Endothelial cell of umbilical vein (primary cell): ENCODE data around the gene ENTPD1. TPM values are rescaled to one million over a fixed set of nuclear protein-coding genes. Genes with fewer than 3 reads are reported as not detected.

Source experiments
- BruUV-seq: library from RNA; stranded (reverse); fragments of 400-500 nt; replicated peaks from 2 replicates; lab custom pipeline; 2021; lab: Mats Ljungman, UMichigan
- CTCF ChIA-PET: fragments of 300-600, 350-600 bp; sonication (Branson Sonifier 250); formaldehyde crosslinking; loops from one replicate; lab custom pipeline; 2021; ENCODE audit warnings: antibody characterized with exemption, inconsistent platforms; lab: Charles Lee
- POLR2A ChIA-PET: fragments of 300-600, 350-600 bp; sonication (Branson Sonifier 250); formaldehyde crosslinking; loops from one replicate; lab custom pipeline; 2021; ENCODE audit warnings: antibody characterized with exemption, inconsistent platforms; lab: Charles Lee
- DNase-seq: peaks from one replicate; pipeline ENCODE4 v3.0.0-alpha.2; 2011; ENCODE audit warnings: low read depth, low spot score
- FAIRE-seq: peaks from 2 replicates; lab custom pipeline; 2011; peaks lifted over from hg19 to GRCh38; lab: Jason Lieb, UNC
- H2AFZ ChIP-seq: 2 replicates; pipeline ENCODE4 v1.6.0; 2012; ENCODE audit warnings: low read depth, low read length, control low read depth, inconsistent platforms
- H3K27ac ChIP-seq: 2 replicates; pipeline ENCODE4 v1.5.1; 2011; ENCODE audit warnings: low read depth, mild to moderate bottlenecking, control low read depth, low read length, moderate library complexity; ENCODE audit not compliant: insufficient read depth
- H3K27me3 ChIP-seq, 2 experiments: 2 replicates each; pipeline versions ENCODE4 v1.6.0 to v1.6.1; 2011; ENCODE audit warnings: low read length in 2 of 2, mixed read lengths in 1 of 2; ENCODE audit not compliant: control insufficient read depth in 2 of 2, insufficient read depth in 2 of 2
- H3K36me3 ChIP-seq, 2 experiments: 2 replicates in 1 of 2; 3 replicates in 1 of 2; pipeline ENCODE4 v1.5.1; 2011; ENCODE audit warnings: low read length in 2 of 2, mild to moderate bottlenecking in 1 of 2, moderate library complexity in 1 of 2; ENCODE audit not compliant: control insufficient read depth in 2 of 2, insufficient read depth in 2 of 2; ENCODE audit errors: extremely low read depth in 1 of 2
- H3K4me1 ChIP-seq: 3 replicates; pipeline ENCODE4 v1.5.1; 2011; ENCODE audit warnings: mild to moderate bottlenecking, low read length; ENCODE audit not compliant: control insufficient read depth, insufficient read depth; ENCODE audit errors: extremely low read depth
- H3K4me2 ChIP-seq: 2 replicates; pipeline ENCODE4 v1.6.1; 2011; ENCODE audit warnings: low read length, control low read depth, mixed read lengths; ENCODE audit not compliant: insufficient read depth
- H3K4me3 ChIP-seq, 3 experiments: fragments of 200-600 bp in 1 of 3; sonication (generic), shearing (Covaris generic) in 1 of 3; replicated peaks in 1 of 3; 2 replicates each; pipeline ENCODE4 v1.5.1; 2011 to 2016; ENCODE audit warnings: control low read depth in 3 of 3, low read length in 3 of 3, mild to moderate bottlenecking in 2 of 3, inconsistent platforms in 1 of 3, low read depth in 1 of 3, moderate library complexity in 1 of 3; ENCODE audit not compliant: insufficient read depth in 1 of 3
- H3K79me2 ChIP-seq: 2 replicates; pipeline ENCODE4 v1.6.0; 2012; ENCODE audit warnings: low read length, inconsistent platforms; ENCODE audit not compliant: control insufficient read depth, insufficient read depth
- H3K9ac ChIP-seq: replicated peaks from 2 replicates; pipeline ENCODE3; 2011; ENCODE audit warnings: low read length, control low read depth; ENCODE audit not compliant: insufficient read depth; ENCODE audit errors: extremely low read depth
- H3K9me1 ChIP-seq: replicated peaks from 3 replicates; pipeline ENCODE4 v1.6.0; 2011; ENCODE audit warnings: mild to moderate bottlenecking, low read length; ENCODE audit not compliant: control insufficient read depth, insufficient read depth; ENCODE audit errors: extremely low read depth
- H3K9me3 ChIP-seq: replicated peaks from 2 replicates; pipeline ENCODE4 v1.5.1; 2012; ENCODE audit warnings: low read length, inconsistent platforms; ENCODE audit not compliant: control insufficient read depth, insufficient read depth
- H4K20me1 ChIP-seq: replicated peaks from 2 replicates; pipeline ENCODE3; 2011; ENCODE audit warnings: mild to moderate bottlenecking, low read length; ENCODE audit not compliant: control insufficient read depth, insufficient read depth; ENCODE audit errors: extremely low read depth
- CTCF ChIP-seq, 2 donors: IDR thresholded peaks; 1 replicate in 1 of 2; 2 replicates in 1 of 2; pipeline ENCODE4 v1.5.1; 2011; ENCODE audit warnings: low read length in 2 of 2, mild to moderate bottlenecking in 2 of 2, moderate library complexity in 2 of 2, control low read depth in 1 of 2, inconsistent platforms in 1 of 2, low read depth in 1 of 2; ENCODE audit not compliant: insufficient read depth in 1 of 2; ENCODE audit errors: extremely low read depth in 1 of 2
- EZH2 ChIP-seq: IDR thresholded peaks from 2 replicates; pipeline ENCODE4 v1.6.1; 2012; ENCODE audit warnings: borderline replicate concordance, low read depth, mild to moderate bottlenecking, moderate library complexity, low read length, inconsistent platforms; ENCODE audit not compliant: severe bottlenecking
- FOS ChIP-seq: IDR thresholded peaks from 2 replicates; pipeline ENCODE4 v1.6.1; 2011; ENCODE audit warnings: mild to moderate bottlenecking, low read length, moderate library complexity, borderline replicate concordance; ENCODE audit not compliant: insufficient read depth
- GATA2 ChIP-seq: IDR thresholded peaks from 2 replicates; pipeline ENCODE4 v1.7.0; 2011; ENCODE audit warnings: low read depth, mild to moderate bottlenecking, moderate library complexity, mixed read lengths, low read length; ENCODE audit not compliant: insufficient read length, insufficient read depth
- JUN ChIP-seq: IDR thresholded peaks from 2 replicates; pipeline ENCODE4 v1.6.1; 2011; ENCODE audit warnings: borderline replicate concordance, low read depth; ENCODE audit not compliant: insufficient read length, insufficient read depth
- MYC ChIP-seq: IDR thresholded peaks from one replicate; pipeline ENCODE4 v1.6.1; 2011; ENCODE audit warnings: mild to moderate bottlenecking, low read depth, low read length
- POLR2A ChIP-seq: IDR thresholded peaks from 2 replicates; pipeline ENCODE4 v1.6.1; 2012; ENCODE audit warnings: low read depth, mild to moderate bottlenecking, control low read depth, low read length
- POLR2AphosphoS5 ChIP-seq: IDR thresholded peaks from 2 replicates; pipeline ENCODE4 v1.6.1; 2012; ENCODE audit warnings: low read depth, mild to moderate bottlenecking, control low read depth, low read length, moderate library complexity; ENCODE audit not compliant: insufficient read depth
- dilution Hi-C: fragments of 300-500 bp; cut with MboI; formaldehyde crosslinking; loops from one replicate; pipeline ENCODE4 v1.15.0; 2019; ENCODE audit warnings: low sequenced_read_pairs; ENCODE audit not compliant: extremely low pct_ligation_motif_present
- intact Hi-C: fragments of 100-400 bp; cut with micrococcal nuclease; formaldehyde crosslinking; loops from one replicate; pipeline ENCODE4 v1.10.0; 2022
- polyA plus RNA-seq, 4 experiments: library from polyadenylated mRNA; depleted of rRNA in 3 of 4; stranded (reverse) in 3 of 4; unstranded in 1 of 4; fragments of >200 nt; gene quantifications; 2 replicates each; pipeline versions ENCODE4 v1.2.1 to v1.2.3, GENCODE V29; 2011 to 2012; ENCODE audit warnings: missing spikeins in 1 of 4
- total RNA-seq: library from RNA; stranded (reverse); gene quantifications from 2 replicates; pipeline ENCODE4 v1.2.3, GENCODE V29; 2021
- TF ChIP-seq, protein P1 (sequence below): IDR thresholded peaks from 2 replicates; pipeline ENCODE4 v1.6.1; 2011; ENCODE audit not compliant: insufficient read depth, insufficient read length

ENTPD1 gene
- total and polyA plus RNA-seq, 2 donors (not counting 3 experiments of a cell fraction or from before 2014, with no cell fraction given), result 10.2 to 23.0 TPM

- H2AFZ ChIP-seq, result no peak overlapping the region
- no peak overlapping the region for H3K4me2 ChIP-seq
- peaks cover 6% of the 10 kb centered on the region for H3K4me1 ChIP-seq
- ChIA-PET POLR2A (no interaction called here), CTCF (interaction anchor here (2.3 to 4.3 kb wide), 2 partner anchors 56 to 92 kb away, joined by 10 to 16 read pairs; partner anchors contain the start of gene TCTN3)
- no peak for FAIRE-seq
- no peaks in the 10 kb centered on the region for H3K27me3 ChIP-seq
- dilution Hi-C loops (no loop called here), intact Hi-C loops (no loop called here)
- TF ChIP-seq CTCF (IDR thresholded peaks at IDR 0.05; ENCODE audit: extremely low read depth in 1 of 2, insufficient read depth in 1 of 2, low read depth in 1 of 2, low read length in 2 of 2) (no peak), EZH2 (no peak), GATA2 (no peak), FOS (no peak), POLR2A (no peak), MYC (no peak), POLR2AphosphoS5 (no peak), JUN (no peak)
- TF ChIP-seq, protein P1, sequence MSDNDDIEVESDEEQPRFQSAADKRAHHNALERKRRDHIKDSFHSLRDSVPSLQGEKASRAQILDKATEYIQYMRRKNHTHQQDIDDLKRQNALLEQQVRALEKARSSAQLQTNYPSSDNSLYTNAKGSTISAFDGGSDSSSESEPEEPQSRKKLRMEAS, result no peak
- no peak overlapping the region for H3K4me3 ChIP-seq
- BruUV-seq, result no TSS peak
- H3K9me1 ChIP-seq, result no peaks in the 10 kb centered on the region
- no peaks in the 10 kb centered on the region for H4K20me1 ChIP-seq
- H3K9ac ChIP-seq, result no peak overlapping the region
- no peaks in the 10 kb centered on the region for H3K79me2 ChIP-seq
- no peaks in the 10 kb centered on the region for H3K36me3 ChIP-seq
- H3K9me3 ChIP-seq, result no peaks in the 10 kb centered on the region
- no peak overlapping the region for H3K27ac ChIP-seq
- no peak for DNase-seq
These were observed 30.1 kb downstream of the ENTPD1 start for GRCh38 chr10:95785942-95786669.
